ENCODE data around the gene EPHB6.

GRCh38 chr7:142833174-142834048 lies 21.5 kb upstream of the EPHB6 start:
- TF ChIP-seq CTCF (IDR thresholded peaks at IDR 0.05; ENCODE audit: insufficient read depth, low read length) = no peak
- no peak for TF ChIP-seq GABPA (IDR thresholded peaks at IDR 0.05; ENCODE audit: low read depth)
- TF ChIP-seq SPI1 (IDR thresholded peaks at IDR 0.05; ENCODE audit: borderline replicate concordance, low read depth) = no peak
